Stimulated activated CD4-positive, alpha-beta T cell treated with anti-CD3 and anti-CD28 coated beads, Interleukin-4, amount 100 ng/mL, for 1 hour (primary cell): ENCODE data around the gene UBQLN1.

Experiments
- DNase-seq: peaks from one replicate; pipeline ENCODE4 v3.0.0-alpha.2; 2020

UBQLN1 gene

DNA sequence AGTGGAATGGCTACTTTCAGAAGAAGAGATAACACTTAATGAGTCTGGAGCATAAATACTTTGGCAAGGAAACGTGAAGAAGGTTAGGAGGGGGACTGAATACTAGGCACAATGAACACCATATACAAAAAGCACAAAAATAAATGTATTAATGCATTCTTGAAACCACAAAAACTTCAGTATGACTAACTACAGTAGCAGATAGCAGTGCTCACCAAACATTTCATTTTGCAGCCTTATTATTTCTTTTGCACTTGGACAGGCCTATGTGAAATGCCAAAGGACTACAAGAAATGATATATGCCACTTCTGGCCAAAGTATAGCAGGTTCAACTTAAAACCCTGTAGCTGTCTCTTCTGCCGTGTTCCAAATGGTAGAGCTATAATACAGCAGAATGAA lies 26.3 kb downstream of the UBQLN1 start:
- no peak for DNase-seq

DNA sequence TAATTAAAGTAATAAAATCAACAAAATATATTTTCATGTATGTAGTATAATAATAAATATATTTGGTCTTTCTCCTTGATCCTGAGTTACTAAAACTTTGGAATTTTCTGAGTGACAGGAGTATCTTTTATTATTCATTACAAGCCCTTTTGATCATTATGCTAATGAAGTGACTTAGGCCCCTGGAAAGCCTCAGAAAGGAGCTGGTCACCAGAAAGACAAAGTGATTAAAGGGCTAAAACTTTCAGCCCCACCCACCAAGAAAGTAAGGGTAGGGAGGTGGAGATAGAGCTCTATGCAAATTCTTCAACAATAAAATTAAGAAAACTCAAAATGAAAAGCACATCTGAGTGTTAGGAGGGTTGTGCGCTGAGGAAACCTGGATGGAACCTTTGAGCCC lies 27.5 kb downstream of the UBQLN1 start:
- DNase-seq: no peak

DNA sequence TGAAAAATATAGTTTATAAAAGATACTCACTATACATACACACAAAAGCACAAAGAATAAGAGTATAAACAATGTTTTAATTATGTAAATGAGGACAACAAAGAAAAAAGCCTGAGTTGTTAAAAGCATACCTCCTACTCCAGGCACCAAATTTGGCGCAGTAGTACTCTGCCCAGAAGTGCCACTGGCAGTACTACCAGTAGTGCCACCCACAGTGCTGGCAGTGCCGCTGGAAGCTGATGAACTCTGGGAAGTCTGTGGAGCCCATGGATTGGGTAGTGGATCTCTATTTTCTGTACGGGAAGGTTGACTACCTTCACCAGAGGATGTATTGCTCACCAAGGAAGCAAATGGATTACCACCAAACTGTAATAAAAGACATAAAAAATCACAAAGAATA lies 30.2 kb downstream of the UBQLN1 start:
- no peak for DNase-seq

DNA sequence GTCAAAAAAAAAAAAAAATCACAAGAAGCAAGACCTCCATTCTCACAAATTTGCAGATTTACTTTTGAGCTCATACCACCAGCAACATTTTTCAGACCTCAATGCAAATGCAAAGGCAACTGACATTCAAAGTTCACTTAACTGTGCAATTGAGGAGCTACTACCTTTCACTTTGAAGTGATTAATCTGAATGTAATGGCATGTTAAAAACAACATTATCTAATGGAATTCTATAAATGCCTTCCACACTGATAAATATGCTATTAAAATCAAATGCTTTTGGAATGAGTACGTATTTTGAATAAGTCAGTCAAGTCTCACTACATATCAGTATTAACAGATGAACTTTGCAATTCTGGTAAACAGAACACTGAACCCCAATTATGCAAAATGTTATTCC lies 32.3 kb downstream of the UBQLN1 start:
- DNase-seq: no peak

DNA sequence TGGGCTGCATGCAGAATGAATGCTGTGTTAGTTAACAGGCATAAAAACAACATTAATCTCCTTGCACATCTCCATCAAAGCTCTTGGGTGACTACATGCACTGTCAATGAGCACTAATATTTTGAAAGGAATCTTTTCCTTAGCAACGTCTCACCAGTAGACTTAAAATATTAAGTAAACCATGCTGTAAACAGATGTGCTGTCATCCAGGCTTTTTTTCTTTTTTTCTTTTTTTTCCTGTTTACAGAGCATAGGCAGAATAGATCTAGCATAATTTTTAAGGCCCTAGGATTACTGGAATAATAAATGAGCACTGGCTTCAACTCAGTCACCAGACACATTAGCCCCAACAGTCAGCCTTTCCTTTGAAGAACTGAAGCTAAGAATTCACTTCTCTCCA lies 36.3 kb downstream of the UBQLN1 start:
- no peak for DNase-seq

DNA sequence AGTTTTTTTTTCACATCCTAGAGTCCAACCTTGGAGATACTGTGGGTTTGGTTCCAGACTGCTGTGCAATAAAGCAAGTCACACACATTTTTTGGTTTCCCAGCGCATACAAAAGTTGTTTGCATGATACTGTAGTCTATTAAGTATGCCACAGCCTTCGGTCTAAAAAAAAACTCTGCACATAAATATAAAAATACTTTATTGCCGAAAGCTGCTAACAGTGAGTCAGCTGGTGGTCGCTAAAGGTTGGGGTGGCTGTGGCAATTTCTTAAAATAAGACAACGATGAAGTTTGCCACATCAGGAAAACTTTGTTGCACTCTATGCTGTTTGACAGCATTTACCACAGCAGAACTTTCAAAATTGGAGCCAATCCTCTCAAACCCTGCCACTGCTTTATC lies 37.4 kb downstream of the UBQLN1 start:
- no peak for DNase-seq

DNA sequence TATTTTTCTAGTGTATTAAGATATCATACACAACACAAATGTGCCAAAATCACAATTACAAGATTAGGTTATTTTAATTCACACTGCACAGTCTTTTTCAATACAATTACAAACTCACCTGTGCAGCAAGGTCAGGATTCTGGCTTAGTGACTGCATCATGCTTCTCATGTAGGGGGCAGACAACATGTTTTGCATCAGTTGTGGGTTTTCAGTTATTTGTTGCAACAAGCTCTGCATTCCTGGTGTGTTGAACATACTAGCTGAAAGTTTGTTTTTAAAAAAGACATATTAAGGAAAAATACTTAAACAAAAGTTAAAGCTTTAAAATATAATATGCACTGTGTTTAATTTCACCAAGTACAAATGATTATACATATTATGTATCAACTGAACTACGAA lies 38.7 kb downstream of the UBQLN1 start:
- DNase-seq: no peak

DNA sequence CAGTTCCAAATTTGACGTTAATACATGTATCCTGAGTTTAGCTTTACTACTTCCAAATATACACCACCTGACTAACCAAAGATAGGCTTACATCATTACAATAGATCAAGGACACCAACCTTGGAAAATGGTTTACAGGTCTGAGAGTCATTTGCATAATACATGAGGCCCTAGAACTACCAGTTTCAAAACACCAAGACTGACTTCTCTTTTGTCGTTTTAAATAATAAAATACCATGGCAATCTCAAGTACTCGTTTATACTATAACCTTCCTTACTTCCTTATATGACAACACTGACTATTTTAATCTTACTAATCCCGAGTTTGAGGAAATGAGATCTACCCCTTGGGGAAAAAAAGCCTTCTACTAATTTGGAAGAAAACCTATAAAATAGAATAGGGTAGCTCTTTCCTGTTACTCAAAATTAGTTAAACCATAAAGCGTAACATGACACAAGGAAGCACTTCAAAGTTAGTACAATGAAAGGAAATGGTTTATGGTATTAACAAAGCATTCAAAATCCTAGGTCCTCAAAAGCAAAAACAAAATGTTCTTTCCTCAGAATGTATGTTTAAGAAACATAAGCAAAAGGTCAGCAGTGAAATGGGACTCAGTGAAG lies 42.1 kb downstream of the UBQLN1 start:
- no peak for DNase-seq

DNA sequence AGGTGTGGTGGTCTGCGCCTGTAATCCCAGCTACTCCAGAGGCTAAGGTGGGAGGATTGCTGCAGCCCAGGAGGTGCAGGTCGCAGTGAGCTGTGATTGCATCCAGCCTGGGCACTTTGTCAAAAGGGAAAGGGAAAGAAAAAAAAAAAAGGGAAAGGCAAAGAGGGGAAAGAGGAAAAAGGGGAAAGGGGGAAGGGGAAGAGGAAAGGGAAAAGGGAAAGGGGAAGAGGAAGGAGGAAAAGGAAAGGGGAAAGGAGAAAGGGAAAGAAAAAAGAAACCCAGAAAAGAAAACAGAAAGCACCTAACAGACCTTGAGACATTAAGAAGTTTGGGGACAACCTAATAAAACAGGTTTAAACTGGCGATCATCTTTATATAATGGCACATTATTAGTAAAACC lies 44.8 kb downstream of the UBQLN1 start:
- DNase-seq: no peak

DNA sequence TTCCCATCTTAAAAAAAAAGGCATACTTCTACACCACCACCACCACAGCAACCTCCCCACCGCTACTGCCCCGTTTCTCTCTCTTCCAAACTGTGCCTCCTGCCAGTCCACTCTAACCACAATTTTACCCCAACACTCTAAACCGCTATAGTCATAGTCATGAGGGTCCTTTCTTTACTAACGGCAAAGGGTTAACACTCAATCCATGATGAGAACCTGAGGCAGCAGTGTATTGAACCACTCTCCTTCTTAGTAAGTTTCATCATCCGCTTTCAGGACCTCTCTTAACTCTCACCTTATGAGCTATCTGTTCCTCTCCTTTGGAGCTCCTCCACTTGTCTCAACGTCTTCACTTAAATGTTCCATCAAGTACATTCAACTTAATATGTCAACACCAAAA lies 50.8 kb downstream of the UBQLN1 start:
- DNase-seq: no peak

DNA sequence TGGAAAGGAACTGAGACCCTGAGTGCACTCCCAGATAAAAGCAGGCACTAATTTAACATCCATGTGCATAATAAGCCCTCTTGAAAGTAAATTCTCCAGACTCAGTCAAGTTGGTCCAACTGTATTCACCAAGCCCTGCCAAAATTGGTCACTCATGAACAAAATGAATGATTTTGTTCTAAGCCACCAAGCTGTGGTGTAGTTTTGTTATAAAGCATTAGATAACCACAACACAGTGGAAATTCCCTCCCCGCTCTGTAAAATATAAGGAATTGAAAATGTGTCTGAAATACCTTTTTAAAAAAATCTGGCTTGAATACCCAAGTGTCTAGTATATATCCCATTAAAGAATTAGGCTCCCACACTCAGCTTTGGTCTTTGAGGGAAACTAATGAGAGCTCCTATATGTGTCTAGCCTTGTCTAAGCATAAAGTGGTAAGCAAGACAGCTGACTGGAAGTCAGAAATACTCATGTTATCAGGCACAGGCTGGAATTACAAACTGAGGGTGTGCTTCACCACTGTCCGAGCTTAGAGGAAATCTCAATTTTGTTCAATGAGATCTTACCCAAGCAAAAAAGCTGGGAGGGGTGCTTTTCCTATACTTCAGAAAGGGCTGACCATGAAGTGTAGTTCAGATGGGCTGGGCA lies 51.6 kb downstream of the UBQLN1 start:
- no peak for DNase-seq

DNA sequence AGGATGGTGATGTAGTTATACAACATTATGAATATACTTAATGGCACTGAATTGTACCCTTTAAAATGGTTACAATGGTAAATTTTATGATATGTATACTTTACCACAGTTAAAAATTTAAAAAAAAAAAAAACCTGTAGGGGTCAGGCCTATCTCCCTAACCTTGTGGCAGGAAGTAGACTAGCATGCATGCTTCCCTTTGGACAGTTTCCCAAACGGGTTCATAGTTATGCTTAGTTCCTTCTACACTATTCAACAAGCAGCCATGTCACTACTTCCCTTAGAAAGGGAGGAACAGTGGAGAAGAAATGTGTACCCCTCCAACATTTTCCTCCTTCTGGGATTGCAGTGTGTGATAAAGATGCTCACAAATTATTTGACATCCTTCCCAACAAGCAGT lies 52.3 kb downstream of the UBQLN1 start:
- DNase-seq: no peak

DNA sequence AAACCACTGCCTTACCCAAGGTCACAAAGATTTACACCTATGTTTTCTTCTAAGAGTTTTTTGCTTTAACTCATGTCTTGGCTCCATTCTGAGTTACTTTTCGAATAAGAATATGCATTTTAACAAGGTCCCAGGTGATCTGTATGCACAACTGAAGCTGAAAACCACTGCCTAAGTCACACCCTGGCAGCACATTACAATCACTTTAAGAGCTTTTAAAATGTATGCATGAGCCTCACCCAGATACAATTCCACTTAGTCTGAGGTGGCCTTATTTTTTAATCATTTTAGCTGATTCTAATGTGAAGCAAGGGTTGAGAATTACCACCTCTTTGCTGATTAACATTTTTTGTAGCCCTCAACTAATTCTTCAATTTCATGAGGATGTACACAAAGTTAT lies 55.3 kb downstream of the UBQLN1 start:
- DNase-seq: no peak

DNA sequence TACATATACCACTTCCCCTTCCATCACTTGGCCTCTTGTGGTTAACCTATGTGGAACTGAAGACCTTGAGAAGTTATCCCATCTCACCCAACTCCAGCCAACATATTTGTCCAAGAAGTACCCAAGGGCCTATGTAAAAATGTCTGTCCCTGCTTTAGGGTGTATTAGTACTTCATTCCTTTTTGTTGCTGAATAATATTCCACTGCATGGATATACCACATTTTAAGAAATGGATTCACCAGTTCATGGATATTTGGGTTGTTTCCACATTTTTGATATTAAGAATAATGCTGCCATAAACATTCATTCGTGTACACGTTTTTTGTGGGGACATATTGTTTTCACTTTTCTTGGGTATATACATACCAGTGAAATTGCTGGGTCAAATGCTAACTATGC lies 56.2 kb downstream of the UBQLN1 start:
- no peak for DNase-seq

DNA sequence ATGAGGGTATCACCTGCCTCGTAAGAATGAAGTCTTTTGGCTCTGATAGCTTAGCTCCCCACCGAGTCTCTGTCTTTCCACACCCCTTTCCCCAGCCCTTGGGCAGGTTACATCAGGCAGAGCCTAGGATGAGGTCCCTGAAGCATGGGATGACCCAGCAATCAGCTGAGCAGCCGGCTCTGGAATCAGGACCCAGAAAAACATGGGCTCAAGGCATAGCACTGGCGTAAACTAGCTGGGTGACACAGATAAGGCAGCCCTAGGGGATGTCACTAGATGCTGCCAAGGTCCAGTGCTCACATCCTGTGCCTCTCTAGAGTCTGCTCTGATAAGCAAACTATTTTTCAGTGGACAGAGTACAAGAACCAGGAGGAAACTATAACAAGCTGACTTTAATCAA lies 58.2 kb downstream of the UBQLN1 start:
- DNase-seq: no peak

DNA sequence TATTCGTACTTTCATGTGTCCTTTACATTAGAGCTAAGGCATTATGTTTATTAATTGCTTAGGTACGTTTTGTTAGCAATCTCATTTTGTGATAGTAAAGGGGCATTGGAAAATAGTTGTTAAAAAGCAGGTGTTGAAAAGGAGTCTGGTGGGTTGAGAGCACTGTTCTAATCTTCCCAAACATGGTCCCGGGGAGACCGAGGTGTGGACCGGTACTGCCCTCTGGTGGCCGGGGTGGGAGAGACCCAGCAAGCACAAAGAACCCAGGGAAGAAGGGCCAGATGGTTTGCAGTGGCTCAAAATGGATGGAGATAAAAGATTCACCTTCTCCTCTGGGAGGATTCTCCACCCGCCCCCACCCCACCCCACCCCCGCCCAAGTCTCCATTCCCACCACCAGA lies 58.7 kb downstream of the UBQLN1 start:
- DNase-seq: peak; percentile 78

DNA sequence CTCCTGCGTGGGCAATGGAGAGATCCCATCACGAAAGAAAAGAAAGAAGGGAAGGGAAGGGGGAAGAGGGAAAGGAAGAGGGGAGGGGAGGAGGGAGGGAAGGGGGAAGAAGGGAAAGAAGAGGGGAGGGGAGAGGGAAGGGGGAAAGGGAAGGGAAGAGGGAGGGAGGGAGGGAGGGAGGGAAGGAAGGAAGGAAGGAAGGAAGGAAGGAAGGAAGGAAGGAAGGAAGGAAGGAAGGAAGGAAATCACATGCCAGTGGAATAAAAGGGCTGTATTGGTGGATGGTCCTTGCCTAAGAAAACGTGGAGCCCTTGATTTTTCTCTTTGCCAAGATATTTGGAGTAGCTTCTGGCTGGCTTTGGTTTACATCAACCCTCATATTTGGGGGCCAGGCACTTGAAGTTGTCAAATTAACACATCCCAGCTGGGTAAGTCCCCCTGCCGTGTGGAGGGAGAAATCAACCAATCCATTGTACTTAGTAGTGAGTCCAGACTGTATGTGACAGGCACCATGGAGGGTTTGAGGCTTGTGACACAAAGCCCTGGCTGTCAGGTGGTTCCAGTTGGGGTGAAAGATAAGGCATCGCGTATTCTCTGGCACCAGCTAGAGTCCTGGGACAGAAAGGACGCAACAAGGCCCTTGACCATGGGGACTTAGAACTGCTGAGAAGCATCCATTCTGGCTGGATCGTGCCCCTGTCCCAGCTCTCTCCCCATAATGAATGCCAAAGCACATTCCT lies 61.1 kb downstream of the UBQLN1 start:
- DNase-seq: no peak

DNA sequence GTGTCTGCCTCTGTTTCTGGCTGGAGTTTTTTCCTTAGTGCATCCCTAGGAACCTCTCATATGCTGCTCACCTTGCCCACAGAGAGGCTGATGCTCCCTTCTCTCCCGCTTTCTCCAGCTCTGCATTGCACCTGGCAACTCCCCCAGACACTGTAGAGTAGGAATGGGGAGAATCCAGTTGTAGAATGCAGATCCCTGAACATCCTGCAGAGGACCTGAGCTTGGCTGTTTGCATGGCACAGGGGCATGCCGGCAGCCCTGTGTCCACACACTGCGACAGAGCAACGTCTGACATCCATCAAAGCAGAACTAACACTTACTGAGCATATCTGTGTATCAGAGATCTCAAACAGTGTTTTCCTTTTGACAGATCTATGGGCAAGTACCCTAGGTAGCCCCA lies 65.0 kb downstream of the UBQLN1 start:
- no peak for DNase-seq

DNA sequence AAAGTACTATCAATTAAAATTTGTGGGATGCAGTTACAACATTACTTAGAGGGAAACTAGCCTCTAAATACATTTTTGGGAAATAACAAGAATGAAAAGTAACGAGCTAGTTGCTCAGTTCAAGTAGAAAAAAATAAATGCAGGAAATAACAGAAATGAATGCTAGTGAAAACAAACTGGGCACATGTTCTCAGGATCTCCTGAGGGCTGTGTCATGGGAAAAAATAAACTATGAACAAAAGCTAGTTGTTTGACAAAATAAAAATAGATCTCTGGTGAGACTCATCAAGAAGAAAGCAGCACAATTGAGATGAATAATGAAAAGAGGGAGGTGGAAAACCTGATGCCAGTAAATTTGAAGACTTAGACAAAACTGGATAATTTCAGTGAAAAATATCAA lies 68.5 kb downstream of the UBQLN1 start:
- no peak for DNase-seq

DNA sequence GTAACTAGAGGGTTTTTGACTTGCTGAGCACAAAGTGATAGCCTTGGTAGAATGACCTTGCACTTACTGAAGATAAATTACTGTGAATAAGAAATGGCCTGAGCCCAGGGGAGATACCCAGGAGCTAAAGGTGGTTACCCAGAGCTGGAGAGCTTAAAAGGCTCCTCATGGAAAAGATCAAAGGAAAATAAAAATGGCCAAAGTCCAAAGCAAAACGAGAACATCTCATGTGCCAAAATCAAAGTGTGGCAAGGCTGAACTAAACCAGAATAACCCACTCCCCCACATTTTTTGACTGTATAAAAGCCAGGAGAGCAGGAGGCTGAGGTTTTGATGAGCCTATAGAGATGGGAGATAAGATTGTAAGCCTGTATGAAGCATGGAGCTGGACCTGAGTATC lies 70.4 kb downstream of the UBQLN1 start:
- DNase-seq: no peak

DNA sequence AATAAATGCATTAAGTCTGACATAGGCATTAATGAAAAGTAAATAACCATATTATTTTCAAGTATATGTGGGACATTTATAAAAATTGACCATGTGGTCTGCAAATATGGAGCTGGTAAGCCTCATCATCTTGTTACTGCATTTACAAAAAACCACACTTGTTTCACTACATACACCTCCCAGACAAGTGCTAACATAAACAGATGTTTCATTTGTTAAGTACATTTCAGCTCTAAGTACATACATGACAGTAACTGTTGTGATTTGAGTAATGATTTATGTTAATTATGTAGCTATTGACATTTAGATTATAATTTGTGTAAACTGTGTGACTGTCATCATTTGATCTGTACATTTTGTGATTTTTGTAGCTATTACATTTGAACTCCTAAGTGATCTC lies 70.9 kb downstream of the UBQLN1 start:
- DNase-seq: no peak

DNA sequence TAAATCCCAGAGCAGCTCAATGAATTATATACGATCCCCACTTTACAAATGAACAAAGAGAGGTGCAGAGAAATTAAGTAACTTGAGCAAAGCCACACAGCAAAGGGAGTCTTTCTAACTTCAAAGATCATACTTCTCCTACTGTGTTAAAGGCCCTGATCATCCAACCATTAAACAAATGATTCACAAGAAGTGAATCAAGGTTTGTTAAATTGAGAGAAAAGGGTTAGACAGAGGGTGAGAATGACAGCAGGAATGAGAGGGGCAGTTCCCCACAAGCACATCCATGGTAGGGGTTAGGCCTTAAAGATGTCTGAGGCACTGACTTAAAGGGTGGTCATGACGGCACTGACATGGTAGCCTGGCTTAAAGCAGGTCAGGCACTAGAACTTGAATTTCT lies 74.1 kb downstream of the UBQLN1 start:
- no peak for DNase-seq

DNA sequence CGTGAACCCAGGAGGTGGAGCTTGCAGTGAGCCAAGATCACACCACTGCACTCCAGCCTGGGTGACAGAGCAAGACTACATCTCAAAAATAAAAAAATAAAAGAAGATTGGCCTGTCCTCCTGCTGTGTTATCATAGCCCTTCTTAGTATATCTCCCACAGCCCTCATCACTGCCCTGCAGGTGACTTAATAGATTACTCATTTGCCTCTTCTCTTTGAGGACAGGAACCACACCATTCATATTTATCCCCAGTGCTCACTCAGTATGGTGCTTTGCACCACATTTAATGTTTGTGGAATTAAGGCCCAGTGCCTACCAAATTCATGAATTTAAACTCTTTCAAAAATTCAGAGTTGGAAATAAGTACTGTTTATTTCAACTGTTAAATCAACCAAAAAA lies 74.5 kb downstream of the UBQLN1 start:
- DNase-seq: no peak

DNA sequence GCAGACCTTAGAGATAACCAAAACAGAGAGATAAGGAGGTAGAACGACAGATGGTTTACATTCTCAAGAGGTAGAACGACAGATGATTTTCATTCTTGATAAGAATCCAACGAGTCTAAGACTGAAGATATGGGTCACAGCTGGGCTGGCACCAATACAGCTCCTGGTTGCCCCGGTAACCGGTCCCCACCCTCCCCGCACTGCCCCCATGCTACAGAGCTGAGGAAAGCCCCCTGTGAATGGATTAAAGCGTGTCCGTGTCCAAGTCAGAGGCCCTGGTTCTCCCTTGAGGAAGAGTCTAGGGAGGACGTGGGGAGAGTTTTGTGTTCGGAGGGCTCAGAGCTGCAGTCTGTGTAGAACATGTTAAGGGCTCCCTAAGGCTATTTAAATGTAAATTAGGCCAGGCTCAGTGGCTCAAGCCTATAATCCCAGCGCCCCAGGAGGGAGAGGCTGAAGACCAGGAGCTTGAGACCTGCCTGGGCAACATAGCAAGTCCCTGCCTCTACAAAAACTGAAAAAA lies 76.8 kb downstream of the UBQLN1 start:
- no peak for DNase-seq
